ENCODE data around the gene IGF2R.
"Not testable (repeated sequence)": the region's sequence is repeated elsewhere in the genome, so short reads cannot be mapped to it uniquely, and the experiment has no call there.

Gene IGF2R

GRCh38 chr6:160128125-160128683, 159.3 kb downstream of the IGF2R start:
- Histone ChIP-seq H3K27me3 (ENCODE audit: control insufficient read depth, insufficient read depth, low read length) (peaks cover 2% of the 10 kb centered on the region), H3K9me3 (ENCODE audit: control insufficient read depth, insufficient read depth, low read length) (no peaks in the 10 kb centered on the region), H3K9ac (ENCODE audit: low read depth, low read length) (no peak overlapping the region), H3K4me3 (ENCODE audit: low read depth, low read length) (no peak overlapping the region), H3K4me1 (ENCODE audit: control insufficient read depth, insufficient read depth, low read length) (peaks cover 9% of the 10 kb centered on the region), H3K36me3 (ENCODE audit: control insufficient read depth, insufficient read depth, low read length) (no peaks in the 10 kb centered on the region)

DNA sequence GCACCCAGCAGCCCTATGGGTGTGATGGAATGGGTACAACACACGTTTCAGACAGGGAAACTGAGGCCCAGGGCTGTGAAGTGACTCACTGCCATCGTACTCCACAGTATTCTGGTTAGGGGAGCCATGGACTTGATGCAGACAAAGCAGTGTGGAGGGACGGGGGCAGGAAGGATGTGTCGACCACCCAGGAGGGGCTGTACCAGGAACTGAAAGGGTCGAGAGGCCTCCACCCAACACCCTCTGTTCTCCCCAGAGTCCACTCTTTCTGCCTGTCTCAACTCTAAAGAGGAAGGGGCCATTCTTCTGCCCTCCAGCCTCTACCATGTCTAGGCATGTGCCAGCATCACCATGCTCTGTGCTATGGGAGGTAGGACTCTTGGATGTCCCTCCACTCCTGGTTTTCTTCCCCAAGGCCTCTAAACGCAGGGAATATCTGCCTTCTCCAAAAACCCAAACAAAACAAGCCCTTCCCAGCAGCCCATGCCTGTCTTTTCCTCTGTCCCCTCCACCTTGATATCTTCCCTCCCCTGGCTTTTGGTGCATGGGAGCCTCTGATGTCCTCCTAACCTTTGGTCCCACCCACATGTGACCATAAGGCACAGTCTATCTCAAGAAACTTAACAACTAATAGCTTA, 160.1 kb downstream of the IGF2R start:
- no peak overlapping the region for H3K4me3 ChIP-seq (ENCODE audit: low read depth, low read length)
- H3K4me1 ChIP-seq (ENCODE audit: control insufficient read depth, insufficient read depth, low read length), result peaks cover 9% of the 10 kb centered on the region
- H3K27me3 ChIP-seq (ENCODE audit: control insufficient read depth, insufficient read depth, low read length), result peaks cover 2% of the 10 kb centered on the region
- H3K9me3 ChIP-seq (ENCODE audit: control insufficient read depth, insufficient read depth, low read length), result no peaks in the 10 kb centered on the region
- no peak overlapping the region for H3K9ac ChIP-seq (ENCODE audit: low read depth, low read length)
- H3K36me3 ChIP-seq (ENCODE audit: control insufficient read depth, insufficient read depth, low read length), result no peaks in the 10 kb centered on the region

- Histone ChIP-seq H3K4me1 (ENCODE audit: control insufficient read depth, insufficient read depth, low read length) (peaks cover 9% of the 10 kb centered on the region), H3K9ac (ENCODE audit: low read depth, low read length) (no peak overlapping the region), H3K27me3 (ENCODE audit: control insufficient read depth, insufficient read depth, low read length) (peaks cover 2% of the 10 kb centered on the region)
These were observed 161.2 kb downstream of the IGF2R start for GRCh38 chr6:160129881-160130615.

GRCh38 chr6:160130729-160131484, 162.0 kb downstream of the IGF2R start:
- Histone ChIP-seq H3K27me3 (ENCODE audit: control insufficient read depth, insufficient read depth, low read length) (peaks cover 4% of the 10 kb centered on the region), H3K36me3 (ENCODE audit: control insufficient read depth, insufficient read depth, low read length) (no peaks in the 10 kb centered on the region), H3K4me1 (ENCODE audit: control insufficient read depth, insufficient read depth, low read length) (peaks cover 9% of the 10 kb centered on the region), H3K9ac (ENCODE audit: low read depth, low read length) (no peak overlapping the region), H3K9me3 (ENCODE audit: control insufficient read depth, insufficient read depth, low read length) (no peaks in the 10 kb centered on the region), H3K4me3 (ENCODE audit: low read depth, low read length) (no peak overlapping the region)

More at GRCh38 chr6:160129881-160130615, 161.2 kb downstream of the IGF2R start:
- H3K4me3 ChIP-seq (ENCODE audit: low read depth, low read length), result no peak overlapping the region
- no peaks in the 10 kb centered on the region for H3K9me3 ChIP-seq (ENCODE audit: control insufficient read depth, insufficient read depth, low read length)
- H3K36me3 ChIP-seq (ENCODE audit: control insufficient read depth, insufficient read depth, low read length), result no peaks in the 10 kb centered on the region

GRCh38 chr6:160131636-160132296, 162.9 kb downstream of the IGF2R start:
- Histone ChIP-seq H3K9me3 (ENCODE audit: control insufficient read depth, insufficient read depth, low read length) (no peaks in the 10 kb centered on the region), H3K9ac (ENCODE audit: low read depth, low read length) (no peak overlapping the region), H3K4me1 (ENCODE audit: control insufficient read depth, insufficient read depth, low read length) (peaks cover 9% of the 10 kb centered on the region), H3K4me3 (ENCODE audit: low read depth, low read length) (peak overlapping the region; percentile 13), H3K36me3 (ENCODE audit: control insufficient read depth, insufficient read depth, low read length) (no peaks in the 10 kb centered on the region), H3K27me3 (ENCODE audit: control insufficient read depth, insufficient read depth, low read length) (peaks cover 4% of the 10 kb centered on the region)

DNA sequence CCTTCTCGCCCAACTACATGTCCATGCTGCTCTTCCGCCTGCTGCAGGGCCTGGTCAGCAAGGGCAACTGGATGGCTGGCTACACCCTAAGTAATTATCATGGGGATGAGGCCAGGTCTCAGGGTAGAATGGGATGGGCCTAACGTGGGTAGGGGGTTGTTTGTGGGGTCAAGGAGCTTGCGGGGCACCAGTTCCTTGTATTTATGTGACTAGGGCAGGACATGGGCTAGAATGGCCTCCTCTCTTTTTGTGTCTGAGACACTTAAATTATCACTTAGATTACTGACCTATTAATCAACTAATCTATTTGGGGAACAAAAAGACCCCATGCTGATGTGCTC, 163.4 kb downstream of the IGF2R start:
- peaks cover 9% of the 10 kb centered on the region for H3K4me1 ChIP-seq (ENCODE audit: control insufficient read depth, insufficient read depth, low read length)
- H3K4me3 ChIP-seq (ENCODE audit: low read depth, low read length), result peak overlapping the region; percentile 13
- no peak overlapping the region for H3K9ac ChIP-seq (ENCODE audit: low read depth, low read length)
- H3K36me3 ChIP-seq (ENCODE audit: control insufficient read depth, insufficient read depth, low read length), result no peaks in the 10 kb centered on the region
- H3K27me3 ChIP-seq (ENCODE audit: control insufficient read depth, insufficient read depth, low read length), result peaks cover 4% of the 10 kb centered on the region
- no peaks in the 10 kb centered on the region for H3K9me3 ChIP-seq (ENCODE audit: control insufficient read depth, insufficient read depth, low read length)

DNA sequence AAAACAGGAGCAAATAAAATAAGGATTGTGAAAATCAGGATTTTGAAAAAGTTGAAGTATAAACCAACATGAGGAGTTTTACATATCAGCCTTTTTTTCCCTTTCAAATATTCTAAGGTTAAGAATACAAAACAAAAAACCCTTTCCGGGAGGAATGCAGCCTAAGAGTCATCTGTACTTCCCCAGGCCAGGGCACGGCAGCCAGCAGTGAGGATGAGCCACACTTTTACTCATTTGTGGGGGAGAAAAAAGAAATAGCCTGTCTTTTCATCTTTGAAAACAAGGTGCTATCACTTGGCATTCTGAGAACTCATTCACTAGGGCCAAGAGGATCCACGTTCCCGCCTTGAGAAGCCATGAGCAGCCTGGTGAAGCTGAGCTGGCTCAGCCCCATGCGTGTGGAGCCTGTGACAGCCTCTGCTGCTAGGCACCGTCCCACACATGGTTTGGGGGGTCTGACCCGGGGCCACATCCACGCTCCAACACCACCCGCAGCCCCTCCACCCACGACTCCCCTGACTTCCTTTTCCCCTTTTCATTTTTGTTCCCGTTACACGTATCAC, 164.0 kb downstream of the IGF2R start:
- H3K9ac ChIP-seq (ENCODE audit: low read depth, low read length), result no peak overlapping the region
- peaks cover 4% of the 10 kb centered on the region for H3K27me3 ChIP-seq (ENCODE audit: control insufficient read depth, insufficient read depth, low read length)
- H3K4me3 ChIP-seq (ENCODE audit: low read depth, low read length), result no peak overlapping the region
- no peaks in the 10 kb centered on the region for H3K9me3 ChIP-seq (ENCODE audit: control insufficient read depth, insufficient read depth, low read length)
- no peaks in the 10 kb centered on the region for H3K36me3 ChIP-seq (ENCODE audit: control insufficient read depth, insufficient read depth, low read length)
- peaks cover 9% of the 10 kb centered on the region for H3K4me1 ChIP-seq (ENCODE audit: control insufficient read depth, insufficient read depth, low read length)

GRCh38 chr6:160133441-160134336, 164.8 kb downstream of the IGF2R start:
- Histone ChIP-seq H3K9ac (ENCODE audit: low read depth, low read length) (no peak overlapping the region), H3K27me3 (ENCODE audit: control insufficient read depth, insufficient read depth, low read length) (peaks cover 4% of the 10 kb centered on the region), H3K36me3 (ENCODE audit: control insufficient read depth, insufficient read depth, low read length) (no peaks in the 10 kb centered on the region), H3K9me3 (ENCODE audit: control insufficient read depth, insufficient read depth, low read length) (no peaks in the 10 kb centered on the region), H3K4me1 (ENCODE audit: control insufficient read depth, insufficient read depth, low read length) (peaks cover 11% of the 10 kb centered on the region), H3K4me3 (ENCODE audit: low read depth, low read length) (no peak overlapping the region)

DNA sequence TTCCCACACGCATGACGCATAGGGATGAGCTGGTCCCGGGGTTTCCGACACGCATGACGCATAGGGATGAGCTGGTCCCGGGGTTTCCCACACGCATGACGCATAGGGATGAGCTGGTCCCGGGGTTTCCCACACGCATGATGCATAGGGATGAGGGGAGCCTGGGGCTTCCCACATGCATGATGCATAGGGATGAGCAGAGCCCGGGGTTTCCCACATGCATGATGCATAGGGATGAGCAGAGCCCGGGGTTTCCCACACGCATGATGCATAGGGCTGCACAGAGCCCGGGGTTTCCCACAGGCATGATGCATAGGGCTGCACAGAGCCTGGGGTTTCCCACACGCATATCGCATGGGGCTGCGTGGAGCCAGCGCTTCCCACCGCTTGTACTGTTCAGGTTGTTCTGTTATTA, 165.5 kb downstream of the IGF2R start:
- H3K27me3 ChIP-seq (ENCODE audit: control insufficient read depth, insufficient read depth, low read length), result not testable (repeated sequence)

DNA sequence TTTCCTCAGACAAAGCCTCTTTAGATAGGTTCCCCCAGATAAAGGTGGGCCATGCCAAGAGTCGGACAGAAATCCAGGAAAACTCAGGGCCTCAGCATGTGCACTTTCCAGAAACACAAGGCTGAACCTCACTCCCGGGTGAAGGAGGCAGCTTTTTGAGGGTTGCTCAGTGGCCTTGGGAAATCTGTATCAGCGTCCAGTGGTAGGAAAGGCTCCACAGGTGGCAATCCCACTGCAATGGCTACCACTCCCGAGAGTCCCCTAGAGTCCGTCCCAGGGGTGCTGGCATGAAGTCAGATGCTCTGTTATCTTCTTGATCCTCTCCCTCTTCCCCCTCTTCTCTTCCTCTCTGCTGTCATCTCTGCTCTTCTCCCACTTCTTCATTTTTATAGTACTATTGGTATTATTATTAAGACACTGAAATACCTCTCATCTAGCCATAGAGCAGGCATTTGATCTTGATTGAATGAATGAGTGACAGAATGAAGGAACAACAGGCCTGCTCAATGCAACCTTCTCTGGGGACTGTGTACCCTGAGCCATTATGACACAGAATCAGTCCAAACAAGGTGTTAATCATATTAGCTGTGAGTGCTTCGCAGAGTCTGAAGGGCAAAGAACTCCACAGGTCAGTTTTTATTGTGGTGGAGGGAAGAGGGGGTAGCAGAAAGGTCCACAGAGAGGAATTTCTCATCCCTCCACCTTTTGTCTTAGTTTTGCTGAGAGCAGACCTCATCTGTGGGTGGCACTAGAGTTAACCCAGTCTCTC, 166.1 kb downstream of the IGF2R start:
- H3K4me1 ChIP-seq (ENCODE audit: control insufficient read depth, insufficient read depth, low read length), result peaks cover 11% of the 10 kb centered on the region
- H3K36me3 ChIP-seq (ENCODE audit: control insufficient read depth, insufficient read depth, low read length), result no peaks in the 10 kb centered on the region
- H3K27me3 ChIP-seq (ENCODE audit: control insufficient read depth, insufficient read depth, low read length), result peaks cover 4% of the 10 kb centered on the region
- no peaks in the 10 kb centered on the region for H3K9me3 ChIP-seq (ENCODE audit: control insufficient read depth, insufficient read depth, low read length)
- no peak overlapping the region for H3K4me3 ChIP-seq (ENCODE audit: low read depth, low read length)
- no peak overlapping the region for H3K9ac ChIP-seq (ENCODE audit: low read depth, low read length)

More for the DNA sequence above, 165.5 kb downstream of the IGF2R start:
- H3K9me3 ChIP-seq (ENCODE audit: control insufficient read depth, insufficient read depth, low read length); H3K9ac ChIP-seq (ENCODE audit: low read depth, low read length); H3K36me3 ChIP-seq (ENCODE audit: control insufficient read depth, insufficient read depth, low read length); H3K4me3 ChIP-seq (ENCODE audit: low read depth, low read length): not testable (repeated sequence)
- H3K4me1 ChIP-seq (ENCODE audit: control insufficient read depth, insufficient read depth, low read length), result peaks cover 11% of the 10 kb centered on the region

All from iPS-15b (cell line).